ENCODE results near the gene CNTN4.

CNTN4 gene

DNA sequence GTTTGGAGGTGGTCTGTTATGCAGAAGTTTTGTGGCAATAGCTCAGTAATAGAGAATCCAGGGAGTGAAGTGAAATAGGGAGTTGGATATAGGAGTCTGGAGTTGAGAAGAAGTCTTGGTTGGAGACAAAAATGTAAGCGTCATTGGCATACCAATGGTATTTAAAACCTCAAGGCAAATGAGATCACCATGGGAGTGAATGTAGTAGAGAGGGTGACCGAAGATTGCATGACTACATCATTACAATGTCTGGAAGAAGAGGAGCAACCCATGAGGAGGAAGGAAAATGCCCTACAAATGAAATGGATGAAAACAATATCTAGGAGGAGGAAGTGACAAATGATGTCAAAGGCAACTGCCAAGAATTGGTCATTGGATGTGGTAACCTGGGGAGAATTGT lies 54.4 kb downstream of the CNTN4 start:
- DNase-seq (ENCODE audit: low read depth in 2 of 2), result no peak

GRCh38 chr3:2153547-2153946 lies 54.9 kb downstream of the CNTN4 start:
- no peak for DNase-seq (ENCODE audit: low read depth in 2 of 2)

GRCh38 chr3:2154621-2155020 lies 56.0 kb downstream of the CNTN4 start:
- DNase-seq (ENCODE audit: low read depth in 2 of 2), result no peak

DNA sequence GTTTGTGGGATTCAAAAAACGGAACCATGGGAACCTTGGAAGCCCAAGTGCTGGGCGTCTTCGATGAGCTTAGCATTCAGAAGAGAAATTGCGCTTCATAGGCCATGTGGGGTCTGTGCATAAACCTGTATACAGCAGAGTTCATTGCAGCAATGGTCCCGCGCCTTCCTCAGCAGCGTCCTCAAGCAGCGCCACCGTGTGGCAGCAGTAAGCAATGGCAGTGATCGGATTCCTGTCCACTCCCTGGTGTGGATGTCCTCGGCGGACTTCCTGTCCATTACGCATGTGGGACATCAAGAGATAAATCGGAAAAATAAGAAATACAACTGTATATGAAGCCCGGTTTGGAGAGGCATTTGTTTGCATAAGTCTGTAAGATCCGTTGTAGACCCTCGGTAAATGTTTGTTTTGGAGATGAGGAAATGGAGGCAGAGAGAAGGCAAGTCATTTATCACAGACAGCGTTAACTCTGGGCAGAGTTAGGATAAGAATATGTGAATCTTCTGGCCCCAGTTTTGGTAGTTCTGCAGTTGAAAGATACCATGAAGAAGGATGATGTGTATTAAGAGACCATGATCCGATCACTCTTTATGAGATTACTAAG lies 57.7 kb downstream of the CNTN4 start:
- no peak for DNase-seq (ENCODE audit: low read depth in 2 of 2)

DNA sequence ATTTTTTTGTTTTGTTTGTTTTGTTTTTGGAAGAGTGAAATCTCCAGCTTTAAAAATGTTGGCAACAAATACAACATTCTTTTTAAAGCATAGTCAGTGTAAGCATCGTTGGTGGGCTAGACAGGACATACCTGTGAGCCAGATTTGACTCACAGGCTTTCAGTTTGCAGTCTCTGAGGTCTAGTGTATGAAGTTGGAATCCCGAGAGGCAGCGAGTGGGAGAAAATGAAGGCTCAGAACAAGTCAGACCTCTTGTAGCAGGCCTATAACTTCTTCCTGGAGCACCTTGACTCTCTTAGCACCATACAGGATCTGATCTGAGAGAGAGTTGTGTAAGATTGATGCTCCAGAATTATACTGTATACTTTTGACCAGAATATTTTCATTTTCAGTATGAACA lies 60.2 kb downstream of the CNTN4 start:
- no peak for DNase-seq (ENCODE audit: low read depth in 2 of 2)

DNA sequence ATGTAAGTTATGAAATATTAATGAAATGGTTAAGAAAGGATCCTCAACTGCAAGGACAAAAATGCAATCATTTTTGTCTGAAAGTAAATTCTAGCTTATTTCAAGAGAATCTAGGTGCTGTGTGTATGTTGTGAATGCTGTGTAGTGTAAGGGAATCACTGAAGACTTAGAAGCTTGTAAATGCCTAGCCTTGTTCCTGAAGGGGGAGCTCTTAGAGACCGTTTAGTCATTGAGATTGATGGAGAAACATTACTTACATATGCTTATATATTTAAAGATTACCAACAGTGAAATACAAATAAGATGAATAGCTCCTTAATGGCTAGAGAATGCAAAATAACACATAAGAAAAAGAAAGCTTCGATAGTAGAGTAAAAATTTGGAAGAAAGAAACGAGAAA lies 67.9 kb downstream of the CNTN4 start:
- DNase-seq (ENCODE audit: low read depth in 2 of 2), result no peak

DNA sequence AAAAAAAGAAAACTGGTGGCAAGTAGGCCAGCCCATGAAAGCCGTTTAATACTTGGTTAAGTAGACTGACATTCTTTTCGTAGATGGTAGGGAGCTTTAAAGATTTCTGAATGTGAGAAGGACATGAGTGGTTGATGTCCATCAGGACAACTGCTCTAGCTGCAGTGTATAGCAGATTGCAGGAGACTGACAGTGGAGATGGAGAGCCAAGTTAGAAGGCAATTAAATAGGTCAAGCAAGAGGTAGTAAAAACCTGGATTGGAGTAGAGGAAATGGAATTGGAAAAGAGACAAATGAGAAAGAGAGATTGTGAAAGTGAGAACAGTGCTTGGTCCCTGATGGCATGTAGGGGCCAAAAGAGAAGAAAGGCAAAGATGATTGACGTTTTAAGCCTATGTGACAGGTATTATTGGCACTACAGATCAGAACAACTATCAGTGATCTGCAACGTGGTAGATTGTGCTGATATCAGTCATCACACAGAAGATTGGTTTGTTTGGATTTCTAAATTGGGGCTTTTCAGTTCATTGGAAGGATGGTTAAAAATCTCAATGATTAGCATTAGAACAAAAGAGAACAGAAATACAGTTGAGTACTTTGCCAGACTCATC lies 74.0 kb downstream of the CNTN4 start:
- DNase-seq (ENCODE audit: low read depth in 2 of 2), result no peak

DNA sequence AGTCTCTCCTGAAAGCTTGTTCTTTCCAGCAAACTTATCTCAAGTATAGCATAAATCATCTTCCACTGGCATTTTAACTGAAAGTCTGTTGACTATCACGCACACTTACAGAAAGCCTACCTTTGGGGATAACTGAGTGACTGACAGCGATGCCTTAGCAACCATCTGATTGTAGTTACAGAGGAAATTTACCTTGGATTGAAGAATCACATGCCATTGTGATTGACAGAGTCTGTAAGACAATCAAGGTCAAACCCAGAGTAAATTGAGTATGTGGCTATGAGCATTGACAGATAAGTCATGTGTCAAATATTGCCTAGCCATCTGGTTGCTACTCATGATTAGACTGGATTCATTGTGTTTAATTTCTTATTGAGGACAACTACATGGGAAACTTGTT lies 82.0 kb downstream of the CNTN4 start:
- no peak for DNase-seq (ENCODE audit: low read depth in 2 of 2)

DNA sequence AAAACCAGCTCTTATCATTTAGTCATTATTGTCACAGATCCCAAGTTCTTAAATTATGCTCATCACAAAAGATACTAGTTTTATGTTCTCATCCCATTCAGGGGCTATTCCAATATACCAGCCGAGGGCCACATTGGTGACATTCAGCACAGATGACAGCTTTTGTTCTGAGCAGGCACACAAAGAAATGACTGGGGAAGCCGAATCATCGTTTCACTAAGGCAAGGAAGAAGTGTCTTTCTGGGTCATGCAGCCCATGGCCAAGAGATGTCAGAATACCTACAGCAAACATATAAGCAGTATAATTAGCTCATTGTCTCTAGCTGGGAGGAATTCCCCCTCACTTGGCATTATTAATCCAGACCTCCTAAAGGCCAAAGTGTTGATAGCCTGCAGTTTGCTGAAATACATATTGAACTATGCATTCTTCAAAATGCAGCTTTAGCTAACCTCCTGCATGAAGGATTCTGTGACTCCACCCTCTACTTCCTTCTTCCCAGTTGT lies 100.2 kb downstream of the CNTN4 start:
- no peak for DNase-seq (ENCODE audit: low read depth in 2 of 2)

DNA sequence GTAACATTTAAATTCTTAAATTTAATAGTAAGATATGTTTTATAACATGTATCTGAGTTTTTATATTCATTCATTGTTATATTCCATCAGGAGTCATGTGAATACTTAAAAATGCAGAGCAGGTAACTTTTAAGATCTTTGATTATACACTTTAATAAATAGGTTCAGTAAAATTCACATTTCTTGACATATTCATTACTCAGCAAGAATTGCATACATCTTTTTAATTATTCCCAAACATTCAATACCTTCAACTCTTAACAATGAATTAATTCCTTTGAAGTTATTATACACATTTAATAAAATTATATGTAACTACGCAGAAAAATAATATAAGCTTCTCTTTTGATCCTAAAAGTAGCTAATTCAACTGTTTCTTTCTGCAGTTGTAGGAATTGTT lies 105.4 kb downstream of the CNTN4 start:
- DNase-seq (ENCODE audit: low read depth in 2 of 2), result no peak

DNA sequence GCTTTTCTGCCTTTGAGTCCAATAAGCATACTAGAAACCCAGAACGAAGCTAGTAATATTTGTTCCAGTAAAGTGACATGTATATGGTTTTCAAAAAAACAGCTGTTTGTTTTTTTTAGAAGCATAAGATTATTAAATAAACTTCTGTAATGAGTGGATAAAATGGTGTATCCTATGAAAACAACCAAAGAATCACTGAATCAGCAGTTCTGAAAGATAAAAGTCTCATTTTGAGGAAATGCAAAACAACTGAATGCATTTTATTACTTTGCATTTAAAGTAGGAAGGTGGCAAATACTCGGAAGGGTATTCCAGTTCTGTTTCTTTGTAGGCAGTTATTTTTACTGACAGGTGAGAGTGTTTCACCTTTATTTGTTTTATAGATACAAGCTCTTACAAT lies 107.0 kb downstream of the CNTN4 start:
- no peak for DNase-seq (ENCODE audit: low read depth in 2 of 2)

DNA sequence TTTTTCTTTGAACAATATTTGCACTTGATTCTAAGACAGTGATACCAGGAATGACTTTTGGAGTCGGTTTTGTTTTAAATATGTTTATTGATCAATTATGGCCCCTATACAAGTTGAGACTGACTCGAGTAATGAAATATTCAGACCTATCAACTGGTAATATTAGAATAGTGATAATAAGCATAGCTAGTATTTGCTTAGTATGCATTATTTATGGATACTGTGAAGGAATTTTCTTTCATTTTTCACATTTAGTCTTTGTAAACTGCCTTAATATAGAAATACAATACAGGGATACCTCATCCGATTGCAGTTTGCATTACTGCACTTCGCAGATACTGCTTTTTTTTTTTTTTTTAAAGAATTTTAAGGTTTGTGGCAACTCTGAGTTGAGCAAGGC lies 107.9 kb downstream of the CNTN4 start:
- DNase-seq (ENCODE audit: low read depth in 2 of 2), result no peak

DNA sequence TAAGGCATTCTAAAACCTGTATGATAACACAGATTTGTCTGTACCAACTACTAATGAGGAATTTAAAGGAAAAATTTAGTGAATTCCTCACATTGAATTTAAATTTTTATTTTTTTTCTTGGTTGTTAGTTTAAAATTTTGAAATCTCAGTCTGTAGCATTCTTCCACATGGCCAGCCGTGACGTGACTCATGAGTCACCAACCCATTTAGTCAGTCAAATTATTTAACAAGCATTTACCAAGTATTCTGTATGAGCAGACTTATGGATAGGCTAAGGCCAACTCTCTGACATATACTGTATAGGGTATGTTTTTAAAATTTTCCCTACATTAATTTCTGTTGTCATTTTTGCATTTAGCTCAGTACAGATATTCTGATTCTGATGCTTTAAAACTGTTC lies 112.9 kb downstream of the CNTN4 start:
- no peak for DNase-seq (ENCODE audit: low read depth in 2 of 2)

DNA sequence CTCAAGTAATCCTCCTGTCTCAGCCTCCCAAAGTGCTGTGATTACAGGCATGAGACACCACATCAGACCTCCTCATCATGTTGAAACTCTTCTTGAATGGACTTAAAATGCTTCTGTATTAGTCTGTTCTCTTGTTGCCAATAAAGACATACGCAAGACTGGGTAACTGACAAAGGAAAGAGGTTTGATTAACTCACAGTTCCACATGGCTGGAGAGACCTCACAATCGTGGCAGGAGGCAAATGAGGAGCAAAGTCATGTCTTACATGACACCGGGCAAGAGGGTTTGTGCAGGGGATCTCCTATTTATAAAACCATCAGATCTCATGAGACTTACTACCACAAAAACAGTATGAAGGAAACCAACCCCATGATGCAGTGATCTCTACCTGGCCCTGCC lies 113.5 kb downstream of the CNTN4 start:
- no peak for DNase-seq (ENCODE audit: low read depth in 2 of 2)

- DNase-seq (ENCODE audit: low read depth in 2 of 2), result no peak
Observed at GRCh38 chr3:2218375-2218774, 119.7 kb downstream of the CNTN4 start.

GRCh38 chr3:2218816-2219215 lies 120.2 kb downstream of the CNTN4 start:
- no peak for DNase-seq (ENCODE audit: low read depth in 2 of 2)

- no peak for DNase-seq (ENCODE audit: low read depth in 2 of 2)
Observed at GRCh38 chr3:2236203-2236602, 137.5 kb downstream of the CNTN4 start.

DNA sequence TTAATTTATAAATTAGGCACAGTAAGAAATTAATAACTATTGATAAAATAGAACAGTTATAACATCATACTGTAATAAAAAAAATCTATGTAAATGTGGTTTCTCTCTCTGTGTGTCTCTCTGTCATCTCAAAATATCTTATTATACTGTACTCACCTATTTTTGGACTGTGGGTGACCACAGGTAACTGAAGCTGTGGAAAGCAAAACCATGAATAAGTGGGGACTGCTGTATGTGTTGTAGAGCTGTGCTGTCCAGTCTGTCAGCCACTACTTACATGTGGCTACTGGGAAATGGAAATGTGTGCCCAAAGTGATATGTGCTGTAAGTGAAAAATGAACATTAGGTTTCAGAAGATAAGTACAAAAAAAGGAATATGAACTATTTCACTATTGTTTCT lies 145.5 kb downstream of the CNTN4 start:
- DNase-seq (ENCODE audit: low read depth in 2 of 2), result no peak

- DNase-seq (ENCODE audit: low read depth in 2 of 2), result no peak
Observed at GRCh38 chr3:2246873-2247648, 148.4 kb downstream of the CNTN4 start.

- no peak for DNase-seq (ENCODE audit: low read depth in 2 of 2)
Observed at GRCh38 chr3:2247831-2248230, 149.2 kb downstream of the CNTN4 start.

- DNase-seq (ENCODE audit: low read depth in 2 of 2), result no peak
Observed at GRCh38 chr3:2250783-2251182, 152.1 kb downstream of the CNTN4 start.

GRCh38 chr3:2261747-2262146 lies 163.1 kb downstream of the CNTN4 start:
- no peak for DNase-seq (ENCODE audit: low read depth in 2 of 2)

DNA sequence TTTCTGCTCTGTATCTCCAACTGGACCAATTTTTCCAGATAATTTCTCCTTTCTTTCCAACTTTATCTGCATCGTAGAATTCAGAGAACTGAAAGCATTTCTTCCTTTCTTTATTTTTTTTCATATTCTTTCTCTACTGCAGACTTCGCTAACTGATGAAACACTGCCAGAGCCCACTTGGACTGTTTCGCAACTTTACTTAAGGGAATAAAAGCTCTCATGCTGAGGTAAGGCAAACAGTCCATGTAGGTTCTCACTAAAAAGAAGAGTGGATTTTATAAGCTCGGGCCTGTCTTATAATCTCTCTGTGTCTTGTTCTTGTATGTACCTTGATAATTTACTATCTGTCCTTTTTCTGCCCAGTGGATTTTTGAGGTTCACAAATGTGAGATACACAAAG lies 163.5 kb downstream of the CNTN4 start:
- DNase-seq (ENCODE audit: low read depth in 2 of 2), result no peak
